ENCODE data around the gene ASPRV1. TPM values are rescaled to one million over a fixed set of nuclear protein-coding genes. Genes with fewer than 3 reads are reported as not detected.

Gene ASPRV1
- polyA plus RNA-seq, 1 donor (not counting 4 experiments of a cell fraction or from before 2014, with no cell fraction given): 1.5 TPM

DNA sequence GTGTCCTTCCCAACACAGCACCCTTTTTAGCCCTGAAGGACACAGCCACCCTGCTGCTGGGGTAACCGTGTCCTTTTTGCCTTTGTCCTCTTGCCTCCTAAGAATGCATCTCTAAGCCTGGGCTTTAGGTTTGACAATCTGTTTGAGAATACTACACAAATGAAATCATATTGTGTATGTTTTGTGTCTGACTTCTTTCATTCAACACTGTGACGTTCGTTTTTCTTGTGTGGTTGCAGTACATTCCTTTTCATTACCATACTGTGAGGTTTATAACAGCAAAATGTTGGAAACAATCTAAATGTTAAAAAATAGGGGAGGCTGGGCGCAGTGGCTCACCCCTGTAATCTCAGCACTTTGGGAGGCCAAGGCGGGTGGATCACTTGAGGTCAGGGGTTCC is 11.2 kb downstream of the ASPRV1 start:
- no peak overlapping the region for H3K4me2 ChIP-seq (ENCODE audit: control insufficient read depth, extremely low read depth, insufficient read depth, low read depth, low read length)
- H3K4me3 ChIP-seq (ENCODE audit: control insufficient read depth in 2 of 3, extremely low read depth in 1 of 3, insufficient read depth in 2 of 3, low read depth in 1 of 3, low read length in 3 of 3): no peak overlapping the region
- H3K36me3 ChIP-seq (ENCODE audit: control insufficient read depth in 2 of 2, extremely low read depth in 1 of 2, insufficient read depth in 2 of 2, low read length in 2 of 2): no peaks in the 10 kb centered on the region
- no peak overlapping the region for H3K27ac ChIP-seq (ENCODE audit: control insufficient read depth, insufficient read depth, low read length)
- DNase-seq (ENCODE audit: low read depth, low spot score) (no peak), FAIRE-seq (no peak)
- H3K9ac ChIP-seq (ENCODE audit: control insufficient read depth, extremely low read depth, insufficient read depth, low read length): no peak overlapping the region
- peaks cover 25% of the 10 kb centered on the region for H3K4me1 ChIP-seq (ENCODE audit: control insufficient read depth, extremely low read depth, insufficient read depth, low read length)
- no peaks in the 10 kb centered on the region for H3K9me3 ChIP-seq (ENCODE audit: control insufficient read depth, low read depth, low read length)
- H3K79me2 ChIP-seq (ENCODE audit: control insufficient read depth, insufficient read depth, low read length): no peaks in the 10 kb centered on the region
- H3K9me1 ChIP-seq (ENCODE audit: control insufficient read depth, extremely low read depth, insufficient read depth, low read length): no peaks in the 10 kb centered on the region
- H2AFZ ChIP-seq (ENCODE audit: control insufficient read depth, low read length): peak overlapping the region; percentile 13
- H3K27me3 ChIP-seq (ENCODE audit: control insufficient read depth, extremely low read depth, insufficient read depth, low read length): no peaks in the 10 kb centered on the region
- no peaks in the 10 kb centered on the region for H4K20me1 ChIP-seq (ENCODE audit: control insufficient read depth, extremely low read depth, insufficient read depth, low read length)
- dilution Hi-C loops (cut with MboI; ENCODE audit: extremely low pct_ligation_motif_present, low sequenced_read_pairs): no loop called here
- TF ChIP-seq, protein P1, sequence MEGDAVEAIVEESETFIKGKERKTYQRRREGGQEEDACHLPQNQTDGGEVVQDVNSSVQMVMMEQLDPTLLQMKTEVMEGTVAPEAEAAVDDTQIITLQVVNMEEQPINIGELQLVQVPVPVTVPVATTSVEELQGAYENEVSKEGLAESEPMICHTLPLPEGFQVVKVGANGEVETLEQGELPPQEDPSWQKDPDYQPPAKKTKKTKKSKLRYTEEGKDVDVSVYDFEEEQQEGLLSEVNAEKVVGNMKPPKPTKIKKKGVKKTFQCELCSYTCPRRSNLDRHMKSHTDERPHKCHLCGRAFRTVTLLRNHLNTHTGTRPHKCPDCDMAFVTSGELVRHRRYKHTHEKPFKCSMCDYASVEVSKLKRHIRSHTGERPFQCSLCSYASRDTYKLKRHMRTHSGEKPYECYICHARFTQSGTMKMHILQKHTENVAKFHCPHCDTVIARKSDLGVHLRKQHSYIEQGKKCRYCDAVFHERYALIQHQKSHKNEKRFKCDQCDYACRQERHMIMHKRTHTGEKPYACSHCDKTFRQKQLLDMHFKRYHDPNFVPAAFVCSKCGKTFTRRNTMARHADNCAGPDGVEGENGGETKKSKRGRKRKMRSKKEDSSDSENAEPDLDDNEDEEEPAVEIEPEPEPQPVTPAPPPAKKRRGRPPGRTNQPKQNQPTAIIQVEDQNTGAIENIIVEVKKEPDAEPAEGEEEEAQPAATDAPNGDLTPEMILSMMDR (optimal IDR thresholded peaks at IDR 0.05 in 1 of 3, IDR thresholded peaks at IDR 0.05 in 1 of 3, conservative IDR thresholded peaks at IDR 0.05 in 1 of 3; ENCODE audit: extremely low read depth in 1 of 3, insufficient read depth in 2 of 3, low read length in 3 of 3): no peak
- TF ChIP-seq EZH2 (IDR thresholded peaks at IDR 0.05; ENCODE audit: low read length): no peak

DNA sequence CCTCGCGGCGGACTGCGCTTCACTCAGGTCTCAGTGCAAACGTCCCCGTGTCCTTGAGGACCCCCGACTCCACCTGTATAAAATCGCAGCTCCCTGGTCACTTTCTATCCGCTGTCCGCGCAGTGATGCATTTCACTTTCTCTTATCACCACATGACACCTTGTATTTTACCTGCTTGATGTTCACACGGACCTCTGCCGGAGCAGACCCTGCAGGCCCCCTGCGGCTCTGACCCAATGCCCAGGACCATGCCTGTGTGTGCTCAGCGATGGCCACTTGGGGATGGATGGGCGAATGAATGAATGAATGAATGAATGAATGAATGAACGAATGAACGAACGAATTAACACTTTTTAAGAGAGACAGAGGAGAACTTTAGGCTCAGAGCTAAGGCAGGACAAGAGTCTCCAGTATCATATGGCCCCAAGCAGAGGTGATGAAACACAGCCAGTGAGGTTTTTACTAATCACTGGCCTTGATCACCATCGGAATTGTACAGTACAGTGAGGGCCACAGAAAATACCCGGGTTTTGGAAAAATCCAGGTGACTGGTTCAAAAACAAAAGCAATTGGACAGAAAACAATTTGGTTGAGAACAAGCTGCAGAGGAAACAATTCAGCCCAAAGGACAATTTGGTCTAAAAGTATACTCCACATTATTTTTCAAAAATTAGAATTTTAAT is 12.3 kb downstream of the ASPRV1 start:
- no peak for TF ChIP-seq EZH2 (IDR thresholded peaks at IDR 0.05; ENCODE audit: low read length)
- TF ChIP-seq, protein P1 (optimal IDR thresholded peaks at IDR 0.05 in 1 of 3, IDR thresholded peaks at IDR 0.05 in 1 of 3, conservative IDR thresholded peaks at IDR 0.05 in 1 of 3; ENCODE audit: extremely low read depth in 1 of 3, insufficient read depth in 2 of 3, low read length in 3 of 3): no peak
- dilution Hi-C loops (cut with MboI; ENCODE audit: extremely low pct_ligation_motif_present, low sequenced_read_pairs): no loop called here
- H3K27ac ChIP-seq (ENCODE audit: control insufficient read depth, insufficient read depth, low read length): no peak overlapping the region

More for the DNA sequence above, 12.3 kb downstream of the ASPRV1 start:
- H3K4me1 ChIP-seq (ENCODE audit: control insufficient read depth, extremely low read depth, insufficient read depth, low read length): peaks cover 33% of the 10 kb centered on the region
- H3K79me2 ChIP-seq (ENCODE audit: control insufficient read depth, insufficient read depth, low read length): no peaks in the 10 kb centered on the region
- no peak overlapping the region for H2AFZ ChIP-seq (ENCODE audit: control insufficient read depth, low read length)
- no peak overlapping the region for H3K9ac ChIP-seq (ENCODE audit: control insufficient read depth, extremely low read depth, insufficient read depth, low read length)
- no peaks in the 10 kb centered on the region for H3K36me3 ChIP-seq (ENCODE audit: control insufficient read depth in 2 of 2, extremely low read depth in 1 of 2, insufficient read depth in 2 of 2, low read length in 2 of 2)
- FAIRE-seq (no peak), DNase-seq (ENCODE audit: low read depth, low spot score) (no peak)
- H3K4me2 ChIP-seq (ENCODE audit: control insufficient read depth, extremely low read depth, insufficient read depth, low read depth, low read length): no peak overlapping the region
- no peaks in the 10 kb centered on the region for H3K27me3 ChIP-seq (ENCODE audit: control insufficient read depth, extremely low read depth, insufficient read depth, low read length)
- H4K20me1 ChIP-seq (ENCODE audit: control insufficient read depth, extremely low read depth, insufficient read depth, low read length): no peaks in the 10 kb centered on the region
- no peaks in the 10 kb centered on the region for H3K9me3 ChIP-seq (ENCODE audit: control insufficient read depth, low read depth, low read length)
- no peak overlapping the region for H3K4me3 ChIP-seq (ENCODE audit: control insufficient read depth in 2 of 3, extremely low read depth in 1 of 3, insufficient read depth in 2 of 3, low read depth in 1 of 3, low read length in 3 of 3)
- H3K9me1 ChIP-seq (ENCODE audit: control insufficient read depth, extremely low read depth, insufficient read depth, low read length): no peaks in the 10 kb centered on the region
